ENCODE data around the gene SPTAN1.

SPTAN1 gene

DNA sequence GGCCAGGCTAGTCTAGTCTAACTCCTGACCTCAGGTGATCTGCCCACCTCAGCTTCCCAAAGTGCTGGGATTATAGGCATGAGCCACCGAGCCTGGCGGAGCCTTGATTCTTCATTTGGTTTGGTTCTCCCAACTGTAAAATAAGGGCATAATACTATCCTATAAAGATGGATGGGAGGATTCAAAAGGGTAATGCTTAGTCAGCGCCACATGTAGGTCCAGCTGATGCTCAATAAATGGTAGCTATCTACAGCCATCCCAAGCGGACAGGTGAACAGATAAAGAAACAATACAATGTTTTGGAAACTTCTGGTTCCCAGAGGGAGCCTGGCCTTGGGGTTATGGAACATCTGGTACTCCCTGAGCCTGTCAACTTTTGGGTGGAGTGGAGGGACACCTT, 123.0 kb downstream of the SPTAN1 start:
- no peak for DNase-seq (ENCODE audit: low spot score)

- DNase-seq (ENCODE audit: low spot score) = no peak
Observed at GRCh38 chr9:128677794-128678193, 125.4 kb downstream of the SPTAN1 start.

Measured in pons (tissue), 1 donor.